HG02840 (cell line): Measurements from ENCODE around the gene SLC44A3.
A peak's percentile ranks its signal among the peaks of the same experiment; 100 is the strongest.

Source experiments
- ATAC-seq: cut with Tn5 transposase; IDR thresholded peaks from one replicate; pipeline ENCODE4 v1.9.1; 2021; ENCODE audit warnings: mild to moderate bottlenecking, moderate library complexity, moderate number of reproducible peaks; ENCODE audit not compliant: unreplicated experiment, low FRiP score

Gene SLC44A3

DNA sequence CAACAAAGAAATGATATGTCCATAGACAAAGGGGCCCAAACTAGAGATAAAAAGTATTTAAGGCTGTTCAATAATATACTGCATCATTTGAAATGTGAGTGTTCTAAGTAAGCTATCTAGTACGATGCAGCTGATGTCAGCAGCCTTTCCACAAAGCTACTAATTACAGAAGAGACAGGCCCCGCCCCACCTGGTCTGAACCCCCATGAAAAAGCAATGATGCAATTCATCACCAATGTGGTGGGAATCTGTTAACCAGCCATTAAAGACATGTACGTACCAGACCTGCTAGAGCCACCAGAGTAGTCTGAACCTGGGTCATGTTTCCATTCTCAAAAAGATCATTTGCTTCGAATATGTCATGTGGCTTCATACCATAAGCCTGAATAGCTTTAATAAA lies 81.7 kb downstream of the SLC44A3 start:
- no peak for ATAC-seq

GRCh38 chr1:94903280-94904009 lies 83.3 kb downstream of the SLC44A3 start:
- no peak for ATAC-seq

DNA sequence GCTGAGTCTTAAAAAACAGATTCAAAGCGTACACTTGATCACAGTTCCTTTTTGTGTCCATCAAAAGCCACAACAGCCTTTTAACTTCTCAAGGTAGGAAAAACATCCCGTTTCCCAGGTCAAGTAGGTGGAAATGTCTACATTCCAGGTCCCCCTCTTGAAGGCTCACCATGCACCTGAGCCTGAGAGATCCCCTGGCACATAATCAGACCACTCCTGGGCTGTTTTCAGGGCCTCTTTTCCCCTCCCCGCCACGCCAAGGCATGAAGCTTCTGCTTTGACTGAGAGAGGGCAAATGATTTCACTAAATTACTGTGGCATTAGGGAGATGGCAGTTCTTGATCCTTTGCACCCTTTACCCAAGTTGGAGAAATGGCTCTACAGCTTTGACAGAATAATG lies 85.0 kb downstream of the SLC44A3 start:
- no peak for ATAC-seq

GRCh38 chr1:94906382-94906781 lies 86.2 kb downstream of the SLC44A3 start:
- ATAC-seq: no peak

DNA sequence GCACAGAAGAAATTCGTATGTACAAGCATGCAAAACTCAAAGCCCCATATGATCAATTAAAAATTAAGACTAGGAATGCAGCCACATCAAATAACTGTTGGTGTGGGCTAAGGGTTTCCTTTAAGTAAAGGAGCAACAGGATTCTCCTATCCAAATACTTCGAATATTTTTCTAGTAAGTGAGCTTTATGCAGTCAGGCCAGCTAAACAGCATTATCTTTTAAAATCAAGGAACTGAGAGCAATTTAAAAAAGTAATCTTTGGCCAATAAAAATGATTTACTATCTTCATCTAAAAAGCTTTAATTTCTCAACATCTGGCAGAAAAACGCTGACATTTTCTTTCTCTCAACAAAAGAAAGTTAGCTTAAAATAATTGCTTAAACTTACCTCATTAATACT lies 87.0 kb downstream of the SLC44A3 start:
- no peak for ATAC-seq

GRCh38 chr1:94908190-94908589 lies 88.0 kb downstream of the SLC44A3 start:
- no peak for ATAC-seq

DNA sequence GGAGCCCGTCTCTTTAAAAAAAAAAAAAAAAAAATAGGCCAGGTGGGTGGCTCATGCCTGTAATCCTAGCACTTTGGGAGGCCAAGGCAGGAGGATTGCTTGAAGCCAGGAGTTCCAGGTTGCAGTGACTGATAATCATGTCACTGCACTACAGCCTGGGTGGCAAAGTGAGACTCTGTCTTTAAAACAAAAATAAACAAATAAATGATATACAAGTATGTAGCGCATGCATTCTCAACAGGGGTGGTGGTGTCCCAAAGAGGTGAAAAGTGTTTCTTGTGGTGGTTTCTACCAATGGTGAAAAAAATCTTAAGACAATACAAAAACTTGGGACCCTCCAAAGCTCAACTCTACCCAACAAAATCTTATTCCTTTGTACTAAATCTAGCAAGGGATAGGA lies 88.8 kb downstream of the SLC44A3 start:
- ATAC-seq: no peak

GRCh38 chr1:94909486-94909885 lies 89.3 kb downstream of the SLC44A3 start:
- ATAC-seq: no peak

DNA sequence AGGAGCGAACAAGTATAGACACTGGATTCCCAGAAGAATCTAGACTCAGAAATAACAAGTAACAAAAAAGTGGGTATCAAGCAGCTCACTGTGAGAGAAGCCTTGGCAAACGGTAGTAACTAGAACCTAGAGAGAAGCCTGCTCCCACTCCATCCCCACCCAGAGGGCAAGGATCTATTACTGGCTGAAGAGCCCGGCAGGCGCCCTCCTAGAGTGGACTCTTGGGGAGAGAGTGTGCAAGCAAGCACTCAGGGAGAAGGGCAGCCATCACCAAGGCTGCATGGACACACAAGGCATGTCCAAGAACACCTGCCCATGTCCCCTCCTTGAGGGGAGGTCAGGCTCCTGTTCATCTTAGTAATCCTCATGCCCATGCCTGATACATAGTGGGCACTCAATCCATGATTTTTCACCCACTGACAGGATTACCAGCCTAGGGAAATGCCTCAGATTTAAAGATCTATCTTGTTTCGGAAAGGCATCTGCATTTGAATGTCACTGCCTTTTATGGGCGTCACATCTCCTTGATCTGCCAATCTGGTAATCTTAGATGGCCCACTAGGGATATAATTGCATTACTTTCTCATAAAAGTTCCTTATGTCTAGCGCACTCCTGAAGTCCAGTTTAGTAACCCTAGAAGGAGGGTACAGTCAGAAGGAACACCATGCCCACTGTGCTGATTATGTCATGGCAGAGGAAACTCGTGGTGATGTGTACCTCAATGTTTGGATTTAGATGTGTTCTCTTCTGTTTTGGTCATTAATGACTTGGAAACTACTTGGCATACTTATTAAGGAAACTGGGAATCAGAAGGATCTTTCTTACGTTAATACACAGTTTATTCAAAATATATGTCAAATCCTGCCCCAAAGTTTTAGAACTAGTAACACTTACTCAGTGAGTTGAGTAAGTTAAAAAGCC lies 92.4 kb downstream of the SLC44A3 start:
- ATAC-seq: no peak

DNA sequence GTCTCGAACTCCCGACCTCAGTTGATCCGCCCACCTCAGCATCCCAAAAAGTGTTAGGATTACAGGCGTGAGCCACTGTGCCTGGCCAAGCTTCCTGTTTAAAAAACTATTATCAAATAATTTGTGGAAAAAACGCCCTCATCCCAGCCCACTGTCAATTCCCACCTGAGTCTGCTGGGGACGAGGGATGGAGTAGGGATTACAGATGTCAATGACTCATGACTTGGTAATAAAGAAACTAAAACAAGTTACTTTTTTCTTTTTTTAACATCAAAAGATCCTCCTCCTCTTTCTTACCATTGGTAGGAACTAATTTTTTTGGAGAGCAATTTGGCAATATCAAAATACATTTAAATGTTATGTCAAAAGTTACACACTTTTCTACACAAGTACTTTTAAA lies 97.1 kb downstream of the SLC44A3 start:
- no peak for ATAC-seq

DNA sequence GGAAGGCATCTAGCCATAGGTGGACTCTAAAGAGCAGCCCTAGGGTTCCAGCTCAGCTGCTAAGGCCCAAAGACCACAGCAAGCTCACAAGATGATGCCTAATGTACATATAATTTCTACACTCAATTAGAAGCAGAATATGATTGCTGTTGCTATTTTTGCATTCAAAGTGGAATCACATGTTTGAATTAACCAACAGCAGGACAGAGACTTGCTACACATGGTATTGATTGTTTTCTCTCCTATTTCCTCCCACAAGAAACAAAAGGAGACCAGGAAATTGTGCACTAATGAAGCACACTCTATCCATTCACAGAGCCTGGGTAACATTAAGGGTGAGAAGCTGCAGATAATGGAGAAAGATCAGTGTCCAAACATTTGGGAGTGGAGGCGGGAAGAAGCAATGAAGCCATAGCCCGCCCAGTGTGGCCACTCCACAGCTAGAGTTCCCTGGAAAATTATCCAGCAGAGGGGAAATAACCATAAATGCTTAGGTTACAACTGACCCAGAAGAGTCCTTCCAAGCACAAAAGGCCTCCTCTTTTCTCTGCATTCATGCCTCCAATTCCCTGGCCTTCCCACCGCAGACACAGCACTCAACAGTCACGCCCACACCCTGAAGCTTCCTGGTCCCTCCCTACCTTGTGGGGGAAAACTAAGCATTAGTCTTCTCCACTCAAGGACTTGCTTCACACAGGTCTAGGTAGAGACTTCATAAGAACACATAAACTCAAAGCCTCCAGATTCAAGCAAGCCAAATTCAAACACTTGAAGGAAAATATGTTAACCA lies 99.3 kb downstream of the SLC44A3 start:
- ATAC-seq: no peak

GRCh38 chr1:94920061-94920460 lies 99.9 kb downstream of the SLC44A3 start:
- no peak for ATAC-seq

DNA sequence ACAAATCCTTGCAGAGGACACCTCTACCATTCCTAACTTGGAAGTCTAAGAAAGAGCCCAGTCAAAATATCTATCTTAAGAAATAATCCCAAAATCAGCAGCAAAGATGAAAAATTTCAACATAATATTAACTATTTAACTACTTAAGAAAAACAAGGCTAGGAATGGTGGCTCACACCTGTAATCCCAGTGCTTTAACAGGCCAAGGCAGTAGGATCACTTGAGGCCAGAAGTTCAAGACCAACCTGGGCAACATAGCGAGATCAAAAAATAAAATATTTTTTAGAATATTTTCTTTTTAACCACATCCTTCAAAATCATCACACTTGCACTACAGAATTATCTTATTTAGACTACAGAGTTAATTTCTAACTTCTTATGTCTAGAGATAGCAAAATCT lies 101.8 kb downstream of the SLC44A3 start:
- ATAC-seq: no peak

GRCh38 chr1:94922761-94923331 lies 102.7 kb downstream of the SLC44A3 start:
- no peak for ATAC-seq

DNA sequence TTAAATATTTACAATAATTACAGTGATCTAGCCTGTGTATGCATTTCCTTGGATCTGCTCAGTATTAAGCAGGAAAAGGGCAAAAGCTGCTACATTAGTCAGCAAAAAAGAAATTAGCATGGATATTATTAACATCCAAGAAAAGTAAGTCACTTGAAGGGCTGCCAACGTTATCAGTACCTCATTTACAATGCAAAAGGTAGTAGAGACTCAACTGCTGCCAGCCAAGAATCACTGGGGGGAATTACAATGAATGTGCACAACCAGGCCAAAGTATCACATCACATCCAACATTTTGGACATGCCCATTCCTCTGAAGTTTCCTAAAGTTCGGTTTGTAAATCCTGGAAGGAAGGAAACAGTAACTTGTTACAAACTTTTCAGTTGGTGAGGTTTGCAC lies 104.8 kb downstream of the SLC44A3 start:
- ATAC-seq: no peak

DNA sequence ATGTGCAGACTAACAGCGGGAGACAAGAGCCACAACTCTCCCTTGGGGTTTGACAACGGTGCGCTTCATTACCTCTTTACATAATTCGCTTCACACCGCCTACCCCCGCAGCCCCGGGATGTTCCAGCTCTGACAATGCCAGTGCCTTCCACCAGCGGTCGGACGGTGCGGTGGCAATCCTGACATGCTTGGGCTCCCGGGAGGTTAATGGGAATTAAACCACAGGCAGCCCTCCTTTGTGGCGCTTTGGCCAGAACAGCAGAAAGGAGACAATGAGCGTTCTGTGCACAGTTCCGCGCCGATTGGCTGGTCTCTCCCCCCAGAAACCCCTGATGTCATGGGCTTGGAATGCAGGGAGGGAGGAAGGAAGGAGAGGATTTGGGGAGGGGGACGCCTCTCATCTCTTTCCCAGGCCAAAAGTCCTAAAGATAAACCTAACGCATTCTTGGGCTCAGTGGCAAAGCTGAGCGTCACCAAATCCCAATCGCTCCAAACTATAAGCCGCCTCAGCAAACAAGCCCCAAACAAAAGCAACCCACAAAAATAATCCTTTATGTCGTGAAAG lies 105.5 kb downstream of the SLC44A3 start:
- no peak for ATAC-seq

- peak; percentile 33 for ATAC-seq
Measured at GRCh38 chr1:94926126-94926914, 106.2 kb downstream of the SLC44A3 start.

DNA sequence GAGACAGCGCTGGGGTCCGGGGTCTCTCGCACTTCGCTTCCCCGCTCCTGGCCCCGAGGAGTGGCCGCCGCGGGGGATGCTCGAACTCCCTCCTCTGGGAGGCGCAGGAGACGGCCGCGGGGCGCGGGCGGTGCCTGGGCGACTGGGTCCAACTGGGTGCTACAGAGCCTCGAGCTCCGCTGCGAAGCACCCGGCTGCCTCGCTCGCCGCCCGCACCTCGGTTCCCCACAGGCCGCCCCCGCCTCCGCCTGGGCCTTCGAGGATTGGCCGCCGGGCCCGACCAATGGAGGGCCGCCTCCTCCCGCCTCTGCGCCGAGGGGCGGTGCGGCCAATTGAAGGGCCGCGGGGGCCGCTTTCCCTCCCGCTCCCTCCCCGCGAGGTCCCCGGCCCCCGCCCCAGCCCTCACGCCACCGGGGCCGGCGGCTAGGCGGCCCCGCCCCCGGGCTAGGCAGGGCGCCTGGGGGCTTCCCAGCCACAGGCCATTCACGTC lies 106.8 kb downstream of the SLC44A3 start, which contains the start of gene CNN3:
Gene CNN3 (minus strand): TSS at position 196 of the 490 bp plus-strand sequence. CDS start 216 bp downstream, outside the sequence.
- ATAC-seq: peak; percentile 81
